Activated CD4-positive, alpha-beta T cell treated with anti-CD3 and anti-CD28 coated beads for 36 hours (primary cell): ENCODE results near the gene ZFP57. TPM values are rescaled to one million over a fixed set of nuclear protein-coding genes. Genes with fewer than 3 reads are reported as not detected.

Source experiments
- ATAC-seq: fragments of 200-7000 bp; cut with Tn5 transposase; one replicate; pipeline ENCODE4 v1.10.0; 2021; ENCODE audit warnings: mild to moderate bottlenecking, moderate library complexity
- CTCF ChIA-PET: fragments of 350-600 bp; sonication (Branson Sonifier 250); formaldehyde crosslinking; loops from one replicate; lab custom pipeline; 2021; ENCODE audit warnings: antibody characterized with exemption; lab: Charles Lee
- POLR2A ChIA-PET: fragments of 350-600 bp; sonication (Branson Sonifier 250); formaldehyde crosslinking; loops from one replicate; lab custom pipeline; 2021; ENCODE audit warnings: antibody characterized with exemption, inconsistent platforms; lab: Charles Lee
- DNase-seq: peaks from one replicate; pipeline ENCODE4 v3.0.0-alpha.2; 2020
- H3K27ac Mint-ChIP-seq: one replicate; pipeline ENCODE4 v1.8.0; 2021; ENCODE audit warnings: mixed read lengths
- H3K27me3 Mint-ChIP-seq: one replicate; pipeline ENCODE4 v1.8.0; 2021; ENCODE audit warnings: mixed read lengths
- H3K36me3 Mint-ChIP-seq: one replicate; pipeline ENCODE4 v1.8.0; 2021; ENCODE audit warnings: low read depth, mixed read lengths
- H3K4me1 Mint-ChIP-seq: one replicate; pipeline ENCODE4 v1.8.0; 2021; ENCODE audit warnings: mixed read lengths
- H3K4me3 Mint-ChIP-seq: one replicate; pipeline ENCODE4 v1.8.0; 2021; ENCODE audit warnings: mild to moderate bottlenecking, moderate library complexity, mixed read lengths
- H3K9me3 Mint-ChIP-seq: one replicate; pipeline ENCODE4 v1.8.0; 2021; ENCODE audit warnings: low read depth, mixed read lengths
- intact Hi-C, 2 experiments: fragments of 100-400 bp; cut with DNase I in 1 of 2; cut with micrococcal nuclease in 1 of 2; formaldehyde crosslinking; loops; one replicate each; pipeline versions ENCODE4 v1.14.2 to v1.15.1; 2022 to 2024; cut with DNase I, micrococcal nuclease
- total RNA-seq, 2 experiments: library from RNA; stranded (reverse); gene quantifications; one replicate each; pipeline ENCODE4 v1.2.3, GENCODE V29; 2021

Gene ZFP57
- not detected for total RNA-seq

GRCh38 chr6:29680904-29681303, at the start of gene ZFP57:
TSS of gene ZFP57 (minus strand) at chr6:29681152. CDS start at chr6:29677003, 4,149 bp downstream.
- no peak for ATAC-seq
- H3K4me1 Mint-ChIP-seq: peaks cover 8% of the 10 kb centered on the region
- H3K9me3 Mint-ChIP-seq: no peaks in the 10 kb centered on the region
- no peaks in the 10 kb centered on the region for H3K27me3 Mint-ChIP-seq
- POLR2A ChIA-PET: no interaction called here
- DNase-seq: no peak
- intact Hi-C loops: no loop called here
- H3K27ac Mint-ChIP-seq: no peak within 1 kb of the TSS
- CTCF ChIA-PET: no interaction called here
- H3K36me3 Mint-ChIP-seq: no peaks in the 10 kb centered on the region
- H3K4me3 Mint-ChIP-seq: no peak within 1 kb of the TSS

GRCh38 chr6:29730575-29731126, 49.7 kb upstream of the ZFP57 start:
- peaks cover 53% of the 10 kb centered on the region for H3K4me1 Mint-ChIP-seq
- no peak overlapping the region for H3K27ac Mint-ChIP-seq
- H3K9me3 Mint-ChIP-seq: no peaks in the 10 kb centered on the region
- peaks cover 31% of the 10 kb centered on the region for H3K36me3 Mint-ChIP-seq
- intact Hi-C loops: no loop called here
- POLR2A ChIA-PET: interaction anchor here (0.6 kb wide), 1 partner anchor 1265 kb away, joined by 3 read pairs; no protein-coding TSS in a partner anchor
- no peak for ATAC-seq
- H3K4me3 Mint-ChIP-seq: no peak overlapping the region
- CTCF ChIA-PET: interaction anchor here (0.6 kb wide), 1 partner anchor 31 kb away, joined by 5 read pairs; no protein-coding TSS in a partner anchor
- DNase-seq: no peak
- no peaks in the 10 kb centered on the region for H3K27me3 Mint-ChIP-seq

- no peak for ATAC-seq
- ChIA-PET CTCF (no interaction called here), POLR2A (interaction anchor here (0.6 kb wide), 1 partner anchor 1264 kb away, joined by 3 read pairs; no protein-coding TSS in a partner anchor)
- peaks cover 39% of the 10 kb centered on the region for H3K36me3 Mint-ChIP-seq
- no peak overlapping the region for H3K27ac Mint-ChIP-seq
- no peak for DNase-seq
- peaks cover 60% of the 10 kb centered on the region for H3K4me1 Mint-ChIP-seq
- intact Hi-C loops: no loop called here
- H3K9me3 Mint-ChIP-seq: no peaks in the 10 kb centered on the region
- H3K27me3 Mint-ChIP-seq: no peaks in the 10 kb centered on the region
- no peak overlapping the region for H3K4me3 Mint-ChIP-seq
Measured at GRCh38 chr6:29729774-29730328, 48.9 kb upstream of the ZFP57 start.

- DNase-seq (no peak), ATAC-seq (no peak)
- Mint-ChIP-seq H3K36me3 (peaks cover 49% of the 10 kb centered on the region), H3K27ac (no peak overlapping the region), H3K27me3 (no peaks in the 10 kb centered on the region), H3K9me3 (no peaks in the 10 kb centered on the region), H3K4me3 (no peak overlapping the region), H3K4me1 (peaks cover 59% of the 10 kb centered on the region)
- ChIA-PET CTCF (interaction anchor here (0.7 kb wide), 1 partner anchor 80 kb away, joined by 3 read pairs; no protein-coding TSS in a partner anchor), POLR2A (no interaction called here)
- intact Hi-C loops: no loop called here
Measured at GRCh38 chr6:29728875-29729270, 47.9 kb upstream of the ZFP57 start.

- CTCF ChIA-PET: interaction anchor here (0.7 to 2.7 kb wide), 3 partner anchors 9 to 81 kb away, joined by 3 to 32 read pairs (median 4); no protein-coding TSS in a partner anchor
- DNase-seq (no peak), ATAC-seq (no peak)
- H3K27me3 Mint-ChIP-seq: no peaks in the 10 kb centered on the region
- POLR2A ChIA-PET: no interaction called here
- H3K9me3 Mint-ChIP-seq: no peaks in the 10 kb centered on the region
- H3K36me3 Mint-ChIP-seq: peaks cover 49% of the 10 kb centered on the region
- H3K27ac Mint-ChIP-seq: peak overlapping the region; percentile 13
- intact Hi-C loops: no loop called here
- H3K4me3 Mint-ChIP-seq: no peak overlapping the region
- peaks cover 58% of the 10 kb centered on the region for H3K4me1 Mint-ChIP-seq
Measured at GRCh38 chr6:29728173-29728874, 47.4 kb upstream of the ZFP57 start.

- Mint-ChIP-seq H3K27me3 (no peaks in the 10 kb centered on the region), H3K4me3 (no peak overlapping the region), H3K4me1 (peaks cover 58% of the 10 kb centered on the region), H3K9me3 (no peaks in the 10 kb centered on the region), H3K27ac (peak overlapping the region; percentile 11), H3K36me3 (peaks cover 49% of the 10 kb centered on the region)
- intact Hi-C loops: no loop called here
- DNase-seq: no peak
- ATAC-seq: no peak
- POLR2A ChIA-PET: no interaction called here
- CTCF ChIA-PET: interaction anchor here (0.7 to 2.7 kb wide), 9 partner anchors 9 to 107 kb away, joined by 3 to 32 read pairs (median 3); no protein-coding TSS in a partner anchor
Measured at GRCh38 chr6:29727637-29728036, 46.7 kb upstream of the ZFP57 start.

- intact Hi-C loops: no loop called here
- POLR2A ChIA-PET: no interaction called here
- CTCF ChIA-PET: interaction anchor here (0.7 to 2.7 kb wide), 10 partner anchors 10 to 108 kb away, joined by 3 to 32 read pairs (median 4); no protein-coding TSS in a partner anchor
- Mint-ChIP-seq H3K4me1 (peaks cover 63% of the 10 kb centered on the region), H3K27ac (peak overlapping the region; percentile 76), H3K4me3 (peak overlapping the region; percentile 41), H3K27me3 (no peaks in the 10 kb centered on the region), H3K36me3 (peaks cover 49% of the 10 kb centered on the region), H3K9me3 (no peaks in the 10 kb centered on the region)
- DNase-seq (no peak), ATAC-seq (no peak)
Measured at GRCh38 chr6:29726571-29727194, 45.7 kb upstream of the ZFP57 start.

GRCh38 chr6:29726001-29726400, 45.0 kb upstream of the ZFP57 start:
- ChIA-PET POLR2A (interaction anchor here (0.8 kb wide), 1 partner anchor 17 kb away, joined by 3 read pairs; no protein-coding TSS in a partner anchor), CTCF (interaction anchor here (0.9 to 2.7 kb wide), 6 partner anchors 10 to 76 kb away, joined by 3 to 32 read pairs (median 4); no protein-coding TSS in a partner anchor)
- Mint-ChIP-seq H3K4me1 (peaks cover 60% of the 10 kb centered on the region), H3K27me3 (no peaks in the 10 kb centered on the region), H3K27ac (peak overlapping the region; percentile 76), H3K9me3 (no peaks in the 10 kb centered on the region), H3K4me3 (peak overlapping the region; percentile 92), H3K36me3 (peaks cover 49% of the 10 kb centered on the region)
- DNase-seq: no peak
- intact Hi-C loops: no loop called here
- no peak for ATAC-seq

GRCh38 chr6:29724937-29725869, 44.3 kb upstream of the ZFP57 start:
- POLR2A ChIA-PET: interaction anchor here (0.8 kb wide), 1 partner anchor 16 kb away, joined by 3 read pairs; no protein-coding TSS in a partner anchor
- intact Hi-C loops: loop anchor here (5.0 kb wide), 6 partner anchors 73 to 602 kb away; partner anchors contain the start of genes GABBR1 (in 1 of the 2), HLA-A (in 1 of the 2), POLR1H (in 1 of the 2) and TRIM39 (in 1 of the 2)

More at GRCh38 chr6:29724937-29725869, 44.3 kb upstream of the ZFP57 start:
- Mint-ChIP-seq H3K9me3 (no peaks in the 10 kb centered on the region), H3K27ac (peak overlapping the region; percentile 88), H3K36me3 (peaks cover 49% of the 10 kb centered on the region), H3K27me3 (no peaks in the 10 kb centered on the region), H3K4me3 (peak overlapping the region; percentile 92), H3K4me1 (peaks cover 55% of the 10 kb centered on the region)
- DNase-seq (no peak), ATAC-seq (no peak)
- CTCF ChIA-PET: interaction anchor here (1.1 to 2.7 kb wide), 5 partner anchors 9 to 75 kb away, joined by 3 to 32 read pairs (median 4); no protein-coding TSS in a partner anchor
